Ammon's horn (tissue), 1 donor: ENCODE data around the gene ANKS1A.
"Not testable (repeated sequence)": the region's sequence is repeated elsewhere in the genome, so short reads cannot be mapped to it uniquely, and the experiment has no call there.

Experiments used
- DNase-seq: peaks from one replicate; pipeline ENCODE4 v3.0.0-alpha.2; 2016; ENCODE audit warnings: low spot score

Gene ANKS1A

GRCh38 chr6:35085359-35086281 is 196.6 kb downstream of the ANKS1A start:
- no peak for DNase-seq

GRCh38 chr6:35086282-35086632 is 197.2 kb downstream of the ANKS1A start:
- DNase-seq: no peak

DNA sequence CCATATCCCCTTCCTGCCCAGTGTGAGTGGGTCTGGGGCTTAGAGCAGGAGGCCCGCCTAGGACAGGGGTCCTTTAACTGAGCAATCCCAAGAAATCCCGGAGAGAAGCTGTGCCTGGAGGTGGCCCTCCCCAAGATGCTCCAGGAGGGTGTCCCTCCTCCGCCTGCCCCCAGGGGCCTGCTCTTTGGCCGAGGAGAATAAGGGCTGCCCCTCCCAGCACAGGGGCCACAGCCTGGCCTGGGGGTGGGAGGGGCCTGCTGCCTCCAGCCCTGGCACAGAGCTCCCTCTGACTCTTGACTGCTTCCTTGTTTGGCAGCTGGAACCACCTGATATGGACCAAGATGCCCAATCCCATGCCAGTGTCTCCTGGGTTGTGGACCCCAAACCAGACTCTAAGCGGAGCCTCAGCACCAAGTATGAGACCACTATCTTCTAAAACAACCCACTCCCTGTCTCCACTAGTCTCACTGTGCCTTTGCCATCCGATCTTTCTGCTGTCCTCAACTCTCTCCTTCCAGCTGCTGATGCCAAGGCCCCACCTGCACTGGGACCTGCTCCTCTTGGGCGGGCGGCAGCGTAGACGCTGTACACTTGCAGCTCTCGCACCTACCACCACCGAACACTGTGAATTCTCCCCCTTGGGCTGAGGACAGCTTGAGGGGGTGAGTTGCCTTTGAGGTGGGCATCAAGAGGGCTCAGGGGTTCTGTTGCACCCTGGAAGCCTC is 197.7 kb downstream of the ANKS1A start:
- no peak for DNase-seq

DNA sequence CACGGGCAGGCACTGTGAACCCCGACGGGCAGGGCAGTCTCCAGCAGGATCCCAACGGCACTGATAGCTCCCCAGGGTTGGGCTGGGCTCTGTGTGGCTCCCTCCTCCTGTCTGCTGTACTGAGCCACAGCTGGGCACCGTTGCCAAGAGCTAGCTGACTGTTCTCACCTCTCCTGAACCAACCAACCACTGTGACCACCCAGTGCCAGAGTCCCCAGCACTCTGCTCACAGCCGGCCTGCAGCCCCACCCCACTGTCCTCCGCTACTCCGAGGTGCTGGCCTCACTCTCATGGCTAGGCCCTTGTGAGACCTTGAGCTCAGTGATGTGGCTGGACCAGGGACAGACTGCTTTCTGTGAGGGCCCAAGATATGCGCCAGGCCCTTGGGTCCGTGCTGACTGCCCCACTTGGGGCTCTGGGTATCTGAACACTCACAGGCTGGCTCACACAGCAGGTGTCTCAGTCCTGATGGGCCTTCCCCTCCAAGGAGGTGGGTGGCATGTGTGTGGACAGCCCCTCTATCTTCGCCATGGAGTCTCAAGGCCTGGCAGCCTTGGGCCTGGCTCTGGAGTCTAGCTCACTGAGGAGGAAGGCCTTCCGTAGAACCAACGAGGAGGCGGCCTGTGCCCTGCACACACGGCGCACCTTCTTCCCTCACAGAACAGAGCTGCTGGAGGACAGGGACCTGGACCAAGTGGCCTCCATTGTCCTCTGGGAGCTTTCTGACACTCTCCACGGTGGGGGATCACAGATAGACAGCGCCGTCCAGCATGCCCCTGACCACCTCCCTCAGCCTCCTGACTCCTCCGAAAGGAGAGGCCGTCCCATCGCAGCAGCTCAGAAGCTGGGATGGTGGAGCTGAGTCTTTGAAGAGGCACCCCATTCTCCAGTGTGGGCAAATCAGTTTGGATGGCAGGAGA is 198.6 kb downstream of the ANKS1A start:
- no peak for DNase-seq

DNA sequence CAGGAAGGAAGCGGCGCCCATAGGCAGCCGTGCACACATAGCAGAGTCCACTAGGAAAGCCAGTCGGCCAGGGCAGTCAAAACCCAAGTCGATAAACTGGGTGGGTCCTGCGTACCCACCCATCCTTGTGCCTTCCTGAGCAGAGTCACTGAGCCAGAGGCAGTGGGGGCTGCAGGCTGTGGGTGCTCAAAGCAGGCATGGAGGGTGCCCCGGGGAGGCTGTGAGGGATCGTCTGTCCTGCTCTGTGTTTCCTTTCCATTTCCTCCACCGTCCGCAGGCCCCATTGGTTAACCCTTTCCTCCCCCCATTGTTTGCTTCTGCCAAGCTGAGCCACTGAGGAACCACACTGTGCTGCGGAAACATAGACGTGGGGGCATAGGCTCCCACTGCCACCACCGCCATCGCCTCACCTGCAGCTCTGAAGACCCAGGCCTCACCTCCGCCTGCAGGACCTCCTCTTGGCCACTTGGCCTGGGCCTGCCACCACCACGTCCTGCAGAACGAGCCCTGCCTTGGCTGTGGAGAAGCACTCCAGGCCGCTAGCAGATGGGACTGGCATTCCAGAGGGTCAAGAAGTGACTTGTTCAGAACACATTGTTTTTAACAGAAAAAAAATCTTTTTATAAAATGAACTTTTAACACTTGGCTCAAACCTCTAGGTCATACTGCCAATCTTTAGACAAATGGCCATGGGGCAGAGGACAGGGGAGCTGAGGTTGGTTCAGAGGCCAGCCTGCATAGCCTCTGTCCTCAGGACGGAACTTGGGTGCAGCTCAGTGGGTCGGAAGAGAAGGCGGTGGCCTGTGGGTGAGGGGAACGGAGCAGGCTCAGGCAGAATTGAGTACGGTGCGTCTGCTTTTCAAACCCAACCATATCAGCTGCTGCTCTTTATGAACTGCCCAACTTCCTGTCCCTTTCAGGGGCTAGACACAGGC is 199.5 kb downstream of the ANKS1A start:
- no peak for DNase-seq

DNA sequence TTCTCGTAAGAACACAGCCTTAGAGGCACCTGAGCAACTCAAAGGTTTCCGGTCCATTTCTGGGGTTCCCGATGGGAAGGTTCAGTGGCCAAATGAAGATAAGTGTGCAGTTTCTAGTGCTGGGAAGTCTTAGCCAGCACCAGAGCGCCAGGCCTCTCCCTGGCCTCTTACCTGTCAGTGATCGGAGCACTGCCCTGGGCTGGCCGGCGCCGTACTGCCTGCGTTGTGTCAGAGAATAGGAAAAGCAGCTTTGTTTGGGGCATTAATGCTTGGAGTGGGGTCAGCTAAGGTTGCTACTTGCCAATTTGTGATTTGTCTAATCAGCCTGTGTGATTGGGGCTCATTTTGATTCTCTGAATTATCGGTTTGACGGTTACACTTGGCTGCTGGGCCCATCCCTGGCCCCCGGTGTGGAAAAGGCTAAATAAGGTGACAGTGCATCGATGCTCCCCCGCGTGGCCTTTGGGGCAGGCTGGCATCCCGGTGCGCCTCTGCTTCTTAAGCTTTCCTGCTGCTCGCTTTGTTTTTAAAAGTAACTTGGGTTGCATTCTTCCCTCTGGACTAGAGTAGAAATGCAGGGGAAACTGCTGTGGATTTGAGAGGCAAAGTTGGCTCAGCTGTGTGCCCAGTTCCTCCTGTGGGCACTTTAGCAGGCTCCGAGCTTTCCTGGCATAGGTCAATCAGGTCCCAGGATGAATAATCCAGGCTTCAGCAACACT is 200.3 kb downstream of the ANKS1A start:
- no peak for DNase-seq

DNA sequence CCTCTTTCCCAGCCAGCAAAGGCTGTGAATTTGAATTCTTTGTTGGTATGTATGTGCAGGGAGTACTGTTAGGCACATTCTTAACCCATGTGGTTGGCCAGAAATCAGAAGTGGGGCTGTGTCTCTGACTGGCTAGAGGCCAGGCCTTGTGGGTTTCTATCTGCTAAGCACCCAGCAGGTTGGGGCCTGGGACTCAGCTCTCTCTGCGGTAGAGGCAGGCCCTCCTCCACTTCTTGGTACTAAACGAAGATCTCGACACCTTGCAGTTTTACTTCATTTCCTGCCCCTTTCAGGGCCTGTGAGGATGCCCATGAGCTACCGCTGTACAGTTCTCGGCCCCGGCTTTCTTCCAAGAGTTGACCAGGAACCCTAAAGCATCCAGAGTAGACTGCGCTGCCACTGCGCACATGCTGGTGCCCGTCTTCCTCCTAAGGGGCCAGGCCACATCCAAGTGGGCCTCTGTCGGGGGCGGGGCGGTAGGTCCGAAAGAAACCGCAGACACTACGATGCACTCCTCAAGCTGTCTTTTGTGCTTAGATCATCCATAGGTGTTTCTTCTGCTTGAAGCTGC is 201.0 kb downstream of the ANKS1A start:
- no peak for DNase-seq

DNA sequence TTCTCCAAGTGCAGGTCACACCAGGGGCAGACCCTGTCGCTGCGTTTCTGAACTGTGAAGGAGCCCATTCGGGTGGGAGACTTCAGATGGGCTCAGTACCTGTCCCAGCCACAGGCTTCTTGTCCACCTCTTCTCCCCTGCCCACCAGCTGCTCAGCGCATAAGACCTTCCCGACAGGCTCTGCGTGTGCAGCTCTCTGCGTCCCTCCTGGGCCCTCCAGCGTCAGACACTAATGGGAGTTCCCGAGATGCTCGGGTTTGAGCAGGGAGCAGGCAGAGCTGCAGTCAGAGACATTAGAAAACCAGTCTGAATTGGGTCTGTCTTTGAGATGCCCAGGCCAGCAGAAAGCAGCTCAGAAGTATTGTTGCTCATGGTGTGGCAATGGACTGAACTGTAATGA is 201.7 kb downstream of the ANKS1A start:
- no peak for DNase-seq

- peak; percentile 42 for DNase-seq
Observed at GRCh38 chr6:35091346-35092083, 202.5 kb downstream of the ANKS1A start.

DNA sequence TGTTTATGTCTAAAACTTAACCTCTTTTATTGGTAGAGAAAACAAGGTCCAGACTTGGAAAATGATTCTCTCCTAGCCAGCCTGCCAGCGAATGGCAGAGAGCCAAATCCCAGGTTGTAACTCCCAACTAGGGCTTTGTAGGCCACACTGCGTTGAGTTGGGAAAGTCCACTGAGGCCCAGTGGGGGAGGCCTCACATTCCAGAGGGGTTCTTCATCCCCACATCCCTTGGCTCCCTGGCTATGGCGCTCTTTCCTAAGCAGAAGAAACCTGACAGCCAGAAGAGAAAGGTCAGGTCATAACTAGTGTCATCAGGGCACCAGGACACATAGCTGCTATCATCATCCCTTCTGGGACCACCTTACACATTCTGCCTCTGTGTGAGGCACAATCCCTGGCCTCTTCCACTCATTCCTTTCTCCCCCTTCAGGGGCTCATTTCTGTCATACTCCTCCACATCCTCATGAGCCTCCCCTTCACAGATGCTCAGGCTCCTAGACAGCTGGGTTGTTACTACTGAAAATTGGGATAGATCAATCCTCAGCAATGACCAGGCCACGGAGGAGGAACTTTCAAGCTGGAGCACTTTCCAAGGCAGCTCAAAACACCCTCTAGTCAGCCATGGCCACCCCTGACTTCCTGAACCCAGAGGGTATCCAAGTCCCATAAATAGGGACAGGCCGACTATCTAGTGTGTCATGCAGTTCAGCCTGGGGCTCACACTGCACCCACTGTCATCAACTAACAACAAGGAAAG is 203.5 kb downstream of the ANKS1A start:
- DNase-seq: no peak

DNA sequence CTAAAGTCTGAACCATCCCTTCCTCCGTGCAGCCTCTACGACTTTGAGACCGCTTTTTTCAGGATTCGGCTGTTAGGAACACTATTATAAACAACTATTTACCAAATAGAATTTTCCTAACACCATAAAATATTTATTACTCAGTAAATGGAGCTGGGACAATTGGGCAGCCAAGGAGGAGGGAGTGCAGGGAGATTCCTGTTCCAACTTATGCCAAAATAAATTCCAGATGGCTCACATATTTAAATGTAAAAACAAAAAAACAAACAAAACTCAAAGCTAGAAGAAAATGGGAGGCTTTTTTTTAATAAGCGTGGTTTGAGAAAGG is 204.0 kb downstream of the ANKS1A start:
- DNase-seq: no peak

DNA sequence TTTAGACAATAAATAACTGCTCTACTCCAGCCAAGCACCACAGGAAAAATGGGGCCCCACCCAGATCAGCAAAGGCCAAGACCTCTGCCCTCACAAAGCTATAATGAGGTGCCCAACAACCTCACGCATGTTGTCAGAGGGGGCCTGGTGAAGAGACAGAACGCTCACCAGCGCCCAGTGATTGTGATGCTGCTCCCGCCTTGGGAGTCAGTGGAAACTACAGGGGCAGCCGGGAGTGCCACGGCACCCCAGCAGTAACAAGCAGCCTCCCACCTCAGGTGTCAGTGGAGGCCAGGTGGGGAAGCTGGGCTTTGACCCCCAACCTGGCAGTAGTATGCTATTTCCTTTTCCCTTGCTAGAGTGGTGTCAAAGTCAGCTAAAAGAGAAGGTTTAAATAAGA is 204.7 kb downstream of the ANKS1A start:
- DNase-seq: no peak

GRCh38 chr6:35094183-35094582 is 205.1 kb downstream of the ANKS1A start:
- DNase-seq: no peak

GRCh38 chr6:35096129-35096862 is 207.2 kb downstream of the ANKS1A start:
- DNase-seq: no peak

DNA sequence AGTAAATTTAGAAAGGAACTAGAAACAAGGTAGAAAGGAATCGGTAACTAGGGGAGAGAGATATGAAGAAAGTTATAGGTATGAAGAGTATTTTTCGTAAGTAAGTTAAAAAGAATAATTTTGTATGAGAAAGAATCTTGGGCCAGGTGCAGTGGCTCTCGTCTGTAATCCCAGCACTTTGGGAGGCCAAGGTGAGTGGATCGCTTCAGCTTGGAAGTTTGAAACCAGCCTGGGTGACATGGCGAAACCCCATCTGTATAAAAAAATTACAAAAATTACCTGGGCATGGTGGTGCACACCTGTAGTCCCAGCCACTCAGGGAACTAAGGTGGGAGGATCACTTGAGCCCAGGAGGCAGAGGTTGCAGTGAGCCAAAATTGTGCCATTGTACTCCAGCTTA is 210.1 kb downstream of the ANKS1A start:
- no peak for DNase-seq

GRCh38 chr6:35105078-35105477 is 216.0 kb downstream of the ANKS1A start:
- no peak for DNase-seq

GRCh38 chr6:35106061-35106460 is 217.0 kb downstream of the ANKS1A start:
- not testable (repeated sequence) for DNase-seq

GRCh38 chr6:35107208-35107607 is 218.2 kb downstream of the ANKS1A start:
- not testable (repeated sequence) for DNase-seq
